HG03139 (cell line): Measurements from ENCODE around the gene MYO1A.
"Not testable (repeated sequence)": the region's sequence is repeated elsewhere in the genome, so short reads cannot be mapped to it uniquely, and the experiment has no call there.

Source experiments
- ATAC-seq: cut with Tn5 transposase; IDR thresholded peaks from one replicate; pipeline ENCODE4 v1.9.1; 2021; ENCODE audit not compliant: unreplicated experiment

MYO1A gene

GRCh38 chr12:57019983-57020719 is 29.8 kb downstream of the MYO1A start:
- ATAC-seq = no peak

GRCh38 chr12:57018906-57019305 is 31.0 kb downstream of the MYO1A start:
- no peak for ATAC-seq

GRCh38 chr12:57018353-57018752 is 31.6 kb downstream of the MYO1A start:
- not testable (repeated sequence) for ATAC-seq

GRCh38 chr12:57016348-57016747 is 33.6 kb downstream of the MYO1A start, which contains the start of gene TAC3:
Gene TAC3 (minus strand): TSS chr12:57016529. CDS start chr12:57015797, 732 bp downstream.
- no peak for ATAC-seq

GRCh38 chr12:57012600-57013465 is 37.1 kb downstream of the MYO1A start:
- no peak for ATAC-seq

GRCh38 chr12:57011438-57012424 is 38.2 kb downstream of the MYO1A start:
- ATAC-seq = no peak

- ATAC-seq = no peak
Measured at GRCh38 chr12:57010627-57011247, 39.2 kb downstream of the MYO1A start.

GRCh38 chr12:57009949-57010626 is 39.8 kb downstream of the MYO1A start:
- no peak for ATAC-seq

GRCh38 chr12:57008178-57008577 is 41.8 kb downstream of the MYO1A start:
- no peak for ATAC-seq

- no peak for ATAC-seq
Measured at GRCh38 chr12:57006809-57007475, 43.0 kb downstream of the MYO1A start.

GRCh38 chr12:57005980-57006808 is 43.7 kb downstream of the MYO1A start, which contains the start of gene ZBTB39:
Gene ZBTB39 (minus strand): TSS chr12:57006546. CDS start chr12:57004917, 1,629 bp downstream.
- ATAC-seq = peak; percentile 47

- no peak for ATAC-seq
Measured at GRCh38 chr12:57004651-57005050, 45.3 kb downstream of the MYO1A start.

GRCh38 chr12:57003395-57003794 is 46.5 kb downstream of the MYO1A start:
- no peak for ATAC-seq

GRCh38 chr12:57001448-57001906 is 48.5 kb downstream of the MYO1A start:
- ATAC-seq = no peak

- no peak for ATAC-seq
Measured at GRCh38 chr12:57000393-57000792, 49.5 kb downstream of the MYO1A start.

- ATAC-seq = no peak
Measured at GRCh38 chr12:56999456-56999855, 50.5 kb downstream of the MYO1A start.

- peak; percentile 65 for ATAC-seq
Measured at GRCh38 chr12:56998981-56999380, 50.9 kb downstream of the MYO1A start.

GRCh38 chr12:56998316-56998715 is 51.6 kb downstream of the MYO1A start:
- no peak for ATAC-seq
